Skeletal muscle satellite cell (primary cell): Measurements from ENCODE around the gene IGSF9B.

Experiments used
- H3K27me3 ChIP-seq: 2 replicates; pipeline ENCODE4 v1.7.0; 2013; ENCODE audit warnings: low read length; ENCODE audit not compliant: control insufficient read depth, insufficient read depth
- H3K36me3 ChIP-seq: 2 replicates; pipeline ENCODE4 v1.7.0; 2013; ENCODE audit warnings: mild to moderate bottlenecking, control low read depth, low read length; ENCODE audit not compliant: insufficient read depth
- H3K4me1 ChIP-seq: 2 replicates; pipeline ENCODE4 v1.7.0; 2013; ENCODE audit warnings: low read length; ENCODE audit not compliant: control insufficient read depth, insufficient read depth
- H3K4me2 ChIP-seq: 2 replicates; pipeline ENCODE4 v1.7.0; 2013; ENCODE audit warnings: mild to moderate bottlenecking, low read length
- H3K4me3 ChIP-seq: 2 replicates; pipeline ENCODE4 v1.7.0; 2013; ENCODE audit warnings: low read length
- H3K9ac ChIP-seq: 2 replicates; pipeline ENCODE4 v1.7.0; 2013; ENCODE audit warnings: mild to moderate bottlenecking, low read depth, low read length, moderate library complexity
- H3K9me3 ChIP-seq: replicated peaks from 2 replicates; pipeline ENCODE4 v1.7.0; 2013; ENCODE audit warnings: mild to moderate bottlenecking, control low read depth, low read length

IGSF9B gene

DNA sequence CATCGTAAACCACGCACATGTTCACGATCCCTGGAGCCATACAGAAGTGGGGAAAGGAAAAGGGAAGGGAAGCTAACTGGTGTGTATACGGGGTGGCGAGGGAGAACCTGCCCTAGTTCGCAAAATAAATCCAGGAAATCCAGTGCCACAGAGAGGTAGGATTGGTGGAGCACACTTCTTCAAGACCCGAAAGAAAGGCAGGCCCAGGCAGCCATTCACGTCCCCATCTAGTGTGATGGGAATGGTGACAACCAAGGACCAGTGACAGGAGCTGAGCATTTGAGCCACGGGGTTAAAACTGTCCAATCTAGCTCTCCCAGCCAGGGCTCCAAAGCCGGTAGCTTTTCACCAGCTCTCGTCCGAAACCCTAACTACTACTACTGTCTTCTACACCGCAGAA, 53.7 kb downstream of the IGSF9B start:
- Histone ChIP-seq H3K4me1 (no peaks in the 10 kb centered on the region), H3K4me2 (no peak overlapping the region), H3K4me3 (no peak overlapping the region), H3K36me3 (no peaks in the 10 kb centered on the region), H3K9ac (no peak overlapping the region), H3K27me3 (no peaks in the 10 kb centered on the region), H3K9me3 (peaks cover 8% of the 10 kb centered on the region)

DNA sequence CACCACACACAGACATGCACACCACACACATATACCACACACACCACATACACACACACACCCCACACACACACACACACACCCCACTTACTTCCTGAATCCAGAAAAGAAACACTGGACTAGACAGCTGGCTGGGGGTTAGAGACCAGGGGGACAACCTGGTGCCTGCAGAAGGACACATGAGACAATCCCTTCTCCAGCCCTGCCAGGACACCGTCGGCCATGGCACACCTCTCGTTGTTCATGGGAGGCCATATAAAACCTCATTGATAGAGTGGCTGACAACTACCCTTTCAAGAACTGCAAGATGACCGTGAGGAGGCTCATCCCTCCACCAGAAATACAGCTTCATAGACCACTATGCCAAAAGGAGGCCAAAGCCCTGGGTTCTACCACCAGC, 54.3 kb downstream of the IGSF9B start:
- Histone ChIP-seq H3K36me3 (no peaks in the 10 kb centered on the region), H3K4me2 (no peak overlapping the region), H3K4me3 (no peak overlapping the region), H3K9me3 (peaks cover 8% of the 10 kb centered on the region), H3K27me3 (no peaks in the 10 kb centered on the region), H3K4me1 (no peaks in the 10 kb centered on the region), H3K9ac (no peak overlapping the region)

DNA sequence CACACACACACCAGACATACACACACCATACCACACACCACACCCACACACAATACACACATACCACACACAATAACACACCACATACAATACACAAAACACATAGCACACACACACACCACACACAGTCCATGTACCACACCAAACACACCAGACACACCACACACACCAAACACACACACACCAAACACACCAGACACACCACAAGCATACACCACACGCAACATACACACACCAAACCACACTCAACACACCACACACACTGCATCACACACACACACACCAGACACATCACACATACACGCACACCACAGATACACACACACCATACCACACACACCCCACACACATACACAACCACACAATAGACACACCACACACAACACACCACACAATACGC, 54.8 kb downstream of the IGSF9B start:
- H3K36me3 ChIP-seq: no peaks in the 10 kb centered on the region
- H3K4me2 ChIP-seq: no peak overlapping the region
- no peak overlapping the region for H3K4me3 ChIP-seq
- no peaks in the 10 kb centered on the region for H3K27me3 ChIP-seq
- H3K9me3 ChIP-seq: peaks cover 8% of the 10 kb centered on the region
- H3K9ac ChIP-seq: no peak overlapping the region
- H3K4me1 ChIP-seq: no peaks in the 10 kb centered on the region

DNA sequence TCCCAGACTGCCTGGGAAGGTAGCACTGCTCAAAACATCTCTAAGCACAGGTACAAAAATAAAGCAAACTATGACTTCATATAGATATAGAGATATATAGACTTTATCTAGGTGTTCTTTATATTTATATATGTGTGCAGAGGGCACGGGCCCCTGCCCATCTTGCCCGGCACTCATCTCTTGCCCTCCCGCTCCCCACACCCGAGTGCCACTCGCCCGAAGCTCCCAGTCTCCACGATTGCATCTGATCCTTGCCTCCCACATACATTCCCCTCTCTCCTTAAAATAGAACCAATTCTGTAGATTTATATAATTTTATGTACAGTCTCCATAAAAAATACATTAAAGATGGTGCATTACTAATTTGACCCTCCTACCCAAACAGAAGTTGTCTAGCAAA, 55.5 kb downstream of the IGSF9B start:
- H3K36me3 ChIP-seq: no peaks in the 10 kb centered on the region
- H3K4me2 ChIP-seq: no peak overlapping the region
- no peak overlapping the region for H3K4me3 ChIP-seq
- no peaks in the 10 kb centered on the region for H3K27me3 ChIP-seq
- H3K9ac ChIP-seq: no peak overlapping the region
- peaks cover 7% of the 10 kb centered on the region for H3K9me3 ChIP-seq
- no peaks in the 10 kb centered on the region for H3K4me1 ChIP-seq

DNA sequence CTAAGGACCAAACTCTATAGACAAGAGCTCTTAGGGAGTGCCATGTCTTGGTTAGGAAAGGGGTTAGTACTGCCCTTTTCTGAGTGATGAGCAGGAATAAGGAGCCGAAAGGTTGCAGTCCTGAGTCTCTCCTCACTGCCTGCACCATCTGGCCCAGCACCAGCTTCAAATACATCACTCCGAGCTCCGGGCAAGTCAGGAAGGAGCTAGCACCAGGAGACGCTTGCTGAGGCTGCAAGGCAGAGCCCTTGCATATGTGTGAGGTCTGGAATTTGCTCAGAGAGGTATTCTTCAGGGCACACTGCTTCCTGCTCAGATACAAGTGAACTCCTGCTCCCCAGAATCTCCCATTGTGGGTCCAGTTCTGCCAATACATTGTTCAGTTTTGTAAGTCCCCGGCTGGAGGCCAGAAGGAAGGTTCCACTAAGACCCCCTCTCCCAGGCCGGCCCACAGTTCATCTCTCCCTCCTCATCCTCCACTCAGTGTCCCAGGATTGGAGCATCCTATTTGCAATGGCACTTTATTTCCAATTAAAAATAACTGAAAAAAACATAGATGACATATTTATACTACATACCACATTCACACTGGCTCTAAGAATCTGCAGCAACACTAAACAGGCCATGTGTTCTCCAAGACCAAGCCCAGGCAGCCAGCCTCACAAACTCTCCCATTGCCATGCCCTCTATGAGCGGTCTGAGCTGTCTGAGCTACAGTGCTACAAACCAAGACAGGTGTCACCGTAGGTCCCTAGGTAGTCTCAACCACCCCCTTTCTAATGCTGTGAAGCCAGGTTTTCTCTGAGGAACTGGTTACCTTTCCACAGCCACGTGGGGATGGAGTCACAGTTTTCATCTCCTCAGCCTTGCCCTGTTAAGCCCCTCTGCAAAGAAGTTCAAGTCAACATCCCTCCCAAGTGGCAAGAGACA, 56.3 kb downstream of the IGSF9B start:
- no peaks in the 10 kb centered on the region for H3K27me3 ChIP-seq
- H3K36me3 ChIP-seq: no peaks in the 10 kb centered on the region
- H3K4me3 ChIP-seq: no peak overlapping the region
- H3K9ac ChIP-seq: no peak overlapping the region
- no peaks in the 10 kb centered on the region for H3K4me1 ChIP-seq
- H3K9me3 ChIP-seq: peaks cover 6% of the 10 kb centered on the region
- H3K4me2 ChIP-seq: no peak overlapping the region

DNA sequence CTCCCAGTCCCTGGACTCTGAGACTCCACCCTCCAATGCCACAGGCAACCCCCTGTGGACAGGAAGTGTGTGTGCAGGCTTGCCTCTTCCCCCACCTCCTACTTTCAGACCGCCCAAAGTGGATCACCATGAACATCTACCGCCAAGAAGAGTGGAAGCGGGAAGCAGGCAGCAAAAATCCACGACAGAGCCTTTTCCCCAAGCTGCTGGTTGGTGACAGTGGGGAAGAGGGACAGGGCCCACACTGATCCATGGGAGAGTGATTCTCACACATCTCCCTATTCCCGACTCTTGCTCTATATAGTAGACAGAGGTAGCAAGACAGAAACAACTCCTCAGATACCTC, 58.0 kb downstream of the IGSF9B start:
- Histone ChIP-seq H3K9ac (no peak overlapping the region), H3K4me1 (no peaks in the 10 kb centered on the region), H3K4me2 (no peak overlapping the region), H3K4me3 (no peak overlapping the region), H3K9me3 (peaks cover 6% of the 10 kb centered on the region), H3K27me3 (no peaks in the 10 kb centered on the region), H3K36me3 (no peaks in the 10 kb centered on the region)

DNA sequence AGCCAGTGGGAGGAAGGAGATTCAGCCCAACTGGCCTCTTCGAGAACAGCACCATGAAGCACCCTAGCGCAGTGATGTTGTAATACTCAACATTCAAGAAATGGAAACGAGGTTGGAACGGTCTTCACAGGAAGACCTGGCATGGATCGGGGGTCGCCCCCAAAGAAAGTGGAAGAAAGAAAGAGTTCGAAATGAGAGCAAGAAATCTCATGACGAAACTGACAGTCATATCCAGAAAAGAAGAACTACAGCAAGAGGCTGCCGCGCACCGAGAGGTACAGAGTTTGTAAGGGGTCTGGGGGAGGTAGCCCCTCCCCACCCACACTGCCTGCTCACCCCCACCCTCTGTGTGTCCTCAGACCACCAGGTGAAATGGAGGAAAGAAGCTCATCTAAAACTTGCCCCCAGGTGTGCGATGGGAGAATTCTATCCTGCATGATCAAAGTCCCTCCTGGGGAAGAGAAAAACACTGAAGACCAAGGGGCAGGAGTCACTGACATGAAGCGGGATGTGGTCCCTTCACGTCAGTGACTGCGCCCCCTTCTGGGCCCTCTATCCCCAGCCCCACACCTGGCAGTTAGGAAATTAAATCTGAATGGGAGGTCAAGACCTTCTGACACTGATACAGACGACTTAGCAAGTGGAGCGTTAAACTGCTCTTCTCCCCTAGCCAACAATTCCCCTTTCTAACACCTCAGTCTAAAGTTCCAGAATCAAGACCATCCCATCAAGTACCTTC, 58.6 kb downstream of the IGSF9B start:
- Histone ChIP-seq H3K9ac (no peak overlapping the region), H3K4me1 (no peaks in the 10 kb centered on the region), H3K9me3 (peaks cover 6% of the 10 kb centered on the region), H3K4me2 (no peak overlapping the region), H3K36me3 (no peaks in the 10 kb centered on the region), H3K4me3 (no peak overlapping the region), H3K27me3 (no peaks in the 10 kb centered on the region)

DNA sequence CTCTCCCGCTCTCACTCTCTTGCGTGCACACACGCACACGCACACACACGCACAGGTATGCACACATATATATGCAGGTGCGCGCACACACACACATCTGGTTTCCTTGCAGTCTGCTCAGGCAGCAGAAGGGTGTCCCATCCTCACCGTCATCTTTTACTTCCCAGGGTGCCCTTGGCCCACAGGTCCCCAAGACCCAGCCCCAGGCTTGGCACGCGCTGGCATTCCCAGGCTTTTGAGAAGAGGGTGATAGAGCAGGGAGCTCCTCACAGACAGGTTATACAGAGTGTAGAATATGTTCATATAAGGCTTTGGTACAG, 59.5 kb downstream of the IGSF9B start:
- H3K36me3 ChIP-seq: no peaks in the 10 kb centered on the region
- H3K27me3 ChIP-seq: no peaks in the 10 kb centered on the region
- H3K4me3 ChIP-seq: no peak overlapping the region
- peaks cover 6% of the 10 kb centered on the region for H3K9me3 ChIP-seq
- no peak overlapping the region for H3K9ac ChIP-seq
- H3K4me2 ChIP-seq: no peak overlapping the region
- no peaks in the 10 kb centered on the region for H3K4me1 ChIP-seq

DNA sequence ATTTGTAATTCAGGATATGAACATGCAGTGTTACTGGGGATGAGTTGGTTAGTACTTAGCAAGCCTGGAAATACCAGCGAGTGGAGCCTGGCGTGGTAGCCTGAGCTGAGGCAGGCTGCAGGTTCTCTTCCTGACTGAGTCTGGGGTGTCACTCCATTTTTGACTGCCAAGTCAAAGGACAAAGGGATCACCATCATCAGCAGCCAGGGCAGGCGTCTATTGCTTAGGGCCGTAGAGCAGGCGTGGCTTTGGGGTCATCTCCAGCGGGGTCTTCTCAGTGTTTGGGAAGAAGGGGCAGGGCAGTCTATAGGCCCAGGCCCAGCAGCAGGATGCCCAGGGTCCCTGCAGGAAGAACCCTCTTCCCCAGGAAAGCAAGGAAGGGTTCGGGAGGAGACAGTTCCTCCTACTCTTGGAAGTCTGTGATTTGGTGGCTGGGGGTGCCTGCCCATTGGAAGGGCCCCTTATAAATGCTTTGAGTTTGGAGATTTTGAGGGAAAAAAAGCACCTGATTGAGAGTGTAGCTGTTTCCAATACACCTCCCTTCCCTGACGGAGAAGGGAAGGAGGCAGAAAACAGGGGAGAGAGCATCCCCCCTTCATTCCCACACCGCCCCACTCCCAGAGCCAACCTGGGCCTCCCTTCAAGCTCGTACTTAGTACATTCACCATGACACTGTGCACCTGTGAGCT, 60.0 kb downstream of the IGSF9B start:
- Histone ChIP-seq H3K4me1 (no peaks in the 10 kb centered on the region), H3K36me3 (no peaks in the 10 kb centered on the region), H3K27me3 (no peaks in the 10 kb centered on the region), H3K4me2 (no peak overlapping the region), H3K9me3 (peaks cover 6% of the 10 kb centered on the region), H3K4me3 (no peak overlapping the region), H3K9ac (no peak overlapping the region)

DNA sequence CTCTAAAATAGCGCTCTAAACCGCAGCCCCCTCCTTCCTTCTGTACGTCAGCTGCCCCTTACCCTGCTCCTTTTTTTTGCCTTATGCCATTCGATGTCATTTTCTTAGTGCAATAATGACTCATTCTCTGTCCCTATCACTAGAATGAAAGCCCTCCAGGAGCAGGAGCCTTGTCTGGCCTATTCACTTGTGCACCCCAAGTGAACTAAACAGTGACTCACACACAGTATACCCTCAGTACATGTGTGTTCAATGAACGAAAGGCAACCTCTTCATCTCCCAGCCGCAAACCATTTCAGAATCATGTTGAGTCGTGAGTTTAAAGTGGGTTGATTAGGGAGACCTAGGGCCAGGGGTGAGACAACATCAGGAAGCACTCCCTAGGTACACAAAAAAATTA, 60.7 kb downstream of the IGSF9B start:
- Histone ChIP-seq H3K4me1 (no peaks in the 10 kb centered on the region), H3K4me3 (no peak overlapping the region), H3K4me2 (no peak overlapping the region), H3K27me3 (no peaks in the 10 kb centered on the region), H3K36me3 (no peaks in the 10 kb centered on the region), H3K9me3 (peaks cover 6% of the 10 kb centered on the region), H3K9ac (no peak overlapping the region)

DNA sequence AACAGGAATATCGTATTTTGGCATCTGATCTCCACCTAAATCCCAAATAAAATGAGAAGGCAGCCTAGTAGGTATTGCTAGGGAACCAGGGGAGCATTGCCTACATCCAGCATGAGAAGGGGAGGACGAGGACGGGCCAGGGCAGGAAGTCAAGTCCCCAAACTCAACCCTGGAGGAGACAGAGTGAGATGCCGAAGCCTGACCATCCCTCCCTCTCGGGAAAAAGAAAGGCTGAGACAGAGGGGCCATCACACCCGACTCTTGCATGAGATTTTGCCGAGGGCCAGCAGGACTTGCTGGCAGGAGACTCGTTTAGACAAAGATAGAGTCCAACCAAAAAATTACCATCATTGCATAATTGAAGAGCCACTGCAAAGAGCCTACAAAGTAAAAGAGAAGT, 61.2 kb downstream of the IGSF9B start:
- Histone ChIP-seq H3K9ac (no peak overlapping the region), H3K4me2 (no peak overlapping the region), H3K4me1 (no peaks in the 10 kb centered on the region), H3K9me3 (peaks cover 6% of the 10 kb centered on the region), H3K4me3 (no peak overlapping the region), H3K36me3 (no peaks in the 10 kb centered on the region), H3K27me3 (no peaks in the 10 kb centered on the region)
